H1 (cell line): Measurements from ENCODE around the gene MIF4GD. TPM values are rescaled to one million over a fixed set of nuclear protein-coding genes. Genes with fewer than 3 reads are reported as not detected.

ENCODE experiments used
- BCL11A ChIP-seq, 2 experiments: IDR thresholded peaks; one replicate each; pipeline ENCODE4 v1.6.1; 2011; ENCODE audit warnings: low read depth in 2 of 2, low read length in 2 of 2, mild to moderate bottlenecking in 2 of 2
- BRCA1 ChIP-seq: IDR thresholded peaks from 2 replicates; pipeline ENCODE4 v1.6.1; 2012; ENCODE audit warnings: low read depth, low read length, improper control_type of control experiment
- CHD7 ChIP-seq: fragments of 300-600 bp; sonication (generic); IDR thresholded peaks from 2 replicates; pipeline ENCODE4 v1.7.1; 2012; ENCODE audit warnings: low read length, moderate library complexity, mild to moderate bottlenecking, inconsistent platforms; ENCODE audit not compliant: insufficient replicate concordance
- GTF2F1 ChIP-seq: IDR thresholded peaks from 2 replicates; pipeline ENCODE4 v1.6.1; 2012; ENCODE audit warnings: low read depth, low read length, improper control_type of control experiment, borderline replicate concordance
- HDAC2 ChIP-seq, 2 experiments: fragments of 300-600 bp in 1 of 2; sonication (generic) in 1 of 2; IDR thresholded peaks; 2 replicates each; pipeline ENCODE4 v1.6.1; 2011 to 2012; ENCODE audit warnings: low read depth in 2 of 2, low read length in 2 of 2, mild to moderate bottlenecking in 2 of 2, moderate library complexity in 2 of 2, borderline replicate concordance in 1 of 2, inconsistent platforms in 1 of 2
- KDM4A ChIP-seq: IDR thresholded peaks from one replicate; pipeline ENCODE4 v1.7.1; 2012; ENCODE audit warnings: low read depth, mild to moderate bottlenecking, moderate library complexity, low read length, inconsistent platforms; ENCODE audit not compliant: severe bottlenecking
- MAFK ChIP-seq: IDR thresholded peaks from 2 replicates; pipeline ENCODE4 v1.6.1; 2012; ENCODE audit warnings: low read depth, mild to moderate bottlenecking, improper control_type of control experiment, low read length
- NRF1 ChIP-seq: IDR thresholded peaks from 2 replicates; pipeline ENCODE4 v1.6.1; 2011; ENCODE audit warnings: mild to moderate bottlenecking, low read depth, low read length, improper control_type of control experiment
- POLR2A ChIP-seq, 2 experiments: IDR thresholded peaks; 1 replicate in 1 of 2; 2 replicates in 1 of 2; pipeline ENCODE4 v1.6.1; 2011; ENCODE audit warnings: low read depth in 2 of 2, low read length in 2 of 2, mild to moderate bottlenecking in 2 of 2; ENCODE audit errors: control extremely low read depth in 1 of 2
- RFX5 ChIP-seq: IDR thresholded peaks from 2 replicates; pipeline ENCODE4 v1.6.1; 2011; ENCODE audit warnings: low read depth, low read length, improper control_type of control experiment, borderline replicate concordance
- SIN3A ChIP-seq, 2 experiments: IDR thresholded peaks in 1 of 2; conservative IDR thresholded peaks in 1 of 2; 2 replicates each; pipeline ENCODE4 v1.6.1; 2011 to 2012; ENCODE audit warnings: low read length in 2 of 2, improper control_type of control experiment in 1 of 2, low read depth in 1 of 2, mild to moderate bottlenecking in 1 of 2
- TAF1 ChIP-seq: IDR thresholded peaks from 2 replicates; pipeline ENCODE4 v1.6.1; 2011; ENCODE audit warnings: mild to moderate bottlenecking, low read depth, low read length
- polyA plus RNA-seq, 7 experiments: library from polyadenylated mRNA; depleted of rRNA in 3 of 7; stranded (reverse) in 5 of 7; unstranded in 2 of 7; fragments of >200 nt in 5 of 7; fragments of 200-250 nt in 2 of 7; gene quantifications; 1 replicate in 5 of 7; 2 replicates in 1 of 7; 4 replicates in 1 of 7; pipeline versions ENCODE4 v1.2.1 to v1.2.3, GENCODE V29; 2011 to 2013; ENCODE audit warnings: missing spikeins in 2 of 7, mixed read lengths in 2 of 7
- total RNA-seq: library from RNA; stranded (reverse); fragmentation: NEBNext Ultra II Directional; extraction: Animal tissue kit (Norgen Biotek cat#: 25700); gene quantifications from 2 replicates; pipeline ENCODE4 v1.2.1, GENCODE V29; 2021

MIF4GD gene
- total and polyA plus RNA-seq, 2 of the 8 experiments (the other 6 are each of a cell fraction or from before 2014, with no cell fraction given) = 16.1 to 51.1 TPM

GRCh38 chr17:75241996-75242460 is 29.0 kb downstream of the MIF4GD start (continued):
- TF ChIP-seq CHD7 = no peak
- TF ChIP-seq TAF1 = no peak
- no peak for TF ChIP-seq KDM4A
- no peak for TF ChIP-seq NRF1
- TF ChIP-seq POLR2A (IDR thresholded peaks at IDR 0.05; ENCODE audit: control extremely low read depth in 1 of 2, low read depth in 2 of 2, low read length in 2 of 2) = no peak
- no peak for TF ChIP-seq RFX5
- TF ChIP-seq HDAC2 (IDR thresholded peaks at IDR 0.05; ENCODE audit: borderline replicate concordance in 1 of 2, low read depth in 2 of 2, low read length in 2 of 2) = no peak
- TF ChIP-seq GTF2F1 = no peak
- TF ChIP-seq BCL11A (IDR thresholded peaks at IDR 0.05; ENCODE audit: low read depth in 2 of 2, low read length in 2 of 2) = no peak
- TF ChIP-seq BRCA1 = no peak
- no peak for TF ChIP-seq MAFK
- TF ChIP-seq SIN3A (conservative IDR thresholded peaks at IDR 0.05 in 1 of 2, IDR thresholded peaks at IDR 0.05 in 1 of 2; ENCODE audit: low read depth in 1 of 2, low read length in 2 of 2) = no peak
